ENCODE results near the gene NAGS.
"Not testable (repeated sequence)": the region's sequence is repeated elsewhere in the genome, so short reads cannot be mapped to it uniquely, and the experiment has no call there.

The NAGS gene

GRCh38 chr17:44004077-44004760 is at the start of gene NAGS:
NAGS (plus strand) TSS chr17:44004622; CDS start chr17:44004664, 42 bp downstream.
- no peak for DNase-seq (ENCODE audit: low read depth)
- H3K4me3 ChIP-seq (ENCODE audit: low read depth, low read length), result peak within 1 kb of the TSS; percentile 63

GRCh38 chr17:43956222-43956621 is 48.2 kb upstream of the NAGS start:
- no peak for DNase-seq (ENCODE audit: low read depth)
- H3K4me3 ChIP-seq (ENCODE audit: low read depth, low read length), result no peak overlapping the region

GRCh38 chr17:43958748-43959352 is 45.6 kb upstream of the NAGS start:
- no peak overlapping the region for H3K4me3 ChIP-seq (ENCODE audit: low read depth, low read length)
- no peak for DNase-seq (ENCODE audit: low read depth)

DNA sequence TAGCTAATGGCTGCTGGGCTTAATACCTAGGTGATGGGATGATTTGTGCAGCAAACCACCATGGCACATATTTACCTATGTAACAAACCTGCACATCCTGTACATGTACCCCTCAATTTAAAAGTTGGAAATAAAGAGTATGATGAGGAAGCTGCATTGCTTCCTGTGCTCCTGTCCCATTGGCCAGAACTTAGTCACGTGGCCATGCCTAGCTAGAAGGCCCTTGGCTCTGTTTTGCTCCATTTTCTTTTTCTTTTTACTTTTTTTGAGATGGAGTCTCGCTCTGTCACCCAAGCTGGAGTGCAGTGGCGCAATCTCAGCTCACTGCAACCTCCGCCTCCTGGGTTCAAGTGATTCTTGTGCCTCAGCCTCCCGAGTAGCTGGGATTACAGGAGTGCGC is 43.1 kb upstream of the NAGS start:
- H3K4me3 ChIP-seq (ENCODE audit: low read depth, low read length); DNase-seq (ENCODE audit: low read depth): not testable (repeated sequence)

- DNase-seq (ENCODE audit: low read depth), result no peak
- H3K4me3 ChIP-seq (ENCODE audit: low read depth, low read length), result no peak overlapping the region
These were observed 42.5 kb upstream of the NAGS start for GRCh38 chr17:43961954-43962353.

GRCh38 chr17:43962479-43962878 is 41.9 kb upstream of the NAGS start:
- no peak for DNase-seq (ENCODE audit: low read depth)
- H3K4me3 ChIP-seq (ENCODE audit: low read depth, low read length), result no peak overlapping the region

DNA sequence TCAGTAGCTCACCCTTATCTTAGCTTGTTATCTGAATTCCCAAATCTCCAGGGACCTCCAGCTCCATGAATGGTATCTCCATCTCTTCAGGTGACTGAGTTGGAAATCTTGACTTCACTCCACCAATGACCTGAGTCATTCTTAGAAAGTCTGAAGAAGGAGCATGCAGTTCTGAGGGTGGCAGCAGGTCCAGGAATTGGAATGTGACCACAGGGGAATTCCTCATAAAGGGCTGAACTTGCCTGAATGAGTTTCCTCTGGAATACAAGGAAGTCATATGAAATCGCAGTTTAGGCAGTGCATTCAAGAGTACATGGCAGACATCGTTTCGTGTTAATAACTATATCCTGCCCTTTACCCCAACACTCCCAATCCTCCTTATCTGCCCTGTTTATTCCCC is 38.1 kb upstream of the NAGS start:
- no peak overlapping the region for H3K4me3 ChIP-seq (ENCODE audit: low read depth, low read length)
- no peak for DNase-seq (ENCODE audit: low read depth)

- H3K4me3 ChIP-seq (ENCODE audit: low read depth, low read length), result no peak overlapping the region
- no peak for DNase-seq (ENCODE audit: low read depth)
These were observed 37.1 kb upstream of the NAGS start for GRCh38 chr17:43967251-43967875.

GRCh38 chr17:43970366-43970765 is 34.1 kb upstream of the NAGS start:
- no peak for DNase-seq (ENCODE audit: low read depth)

GRCh38 chr17:43971436-43971835 is 33.0 kb upstream of the NAGS start:
- H3K4me3 ChIP-seq (ENCODE audit: low read depth, low read length); DNase-seq (ENCODE audit: low read depth): not testable (repeated sequence)

More at GRCh38 chr17:43970366-43970765, 34.1 kb upstream of the NAGS start:
- H3K4me3 ChIP-seq (ENCODE audit: low read depth, low read length), result no peak overlapping the region

DNA sequence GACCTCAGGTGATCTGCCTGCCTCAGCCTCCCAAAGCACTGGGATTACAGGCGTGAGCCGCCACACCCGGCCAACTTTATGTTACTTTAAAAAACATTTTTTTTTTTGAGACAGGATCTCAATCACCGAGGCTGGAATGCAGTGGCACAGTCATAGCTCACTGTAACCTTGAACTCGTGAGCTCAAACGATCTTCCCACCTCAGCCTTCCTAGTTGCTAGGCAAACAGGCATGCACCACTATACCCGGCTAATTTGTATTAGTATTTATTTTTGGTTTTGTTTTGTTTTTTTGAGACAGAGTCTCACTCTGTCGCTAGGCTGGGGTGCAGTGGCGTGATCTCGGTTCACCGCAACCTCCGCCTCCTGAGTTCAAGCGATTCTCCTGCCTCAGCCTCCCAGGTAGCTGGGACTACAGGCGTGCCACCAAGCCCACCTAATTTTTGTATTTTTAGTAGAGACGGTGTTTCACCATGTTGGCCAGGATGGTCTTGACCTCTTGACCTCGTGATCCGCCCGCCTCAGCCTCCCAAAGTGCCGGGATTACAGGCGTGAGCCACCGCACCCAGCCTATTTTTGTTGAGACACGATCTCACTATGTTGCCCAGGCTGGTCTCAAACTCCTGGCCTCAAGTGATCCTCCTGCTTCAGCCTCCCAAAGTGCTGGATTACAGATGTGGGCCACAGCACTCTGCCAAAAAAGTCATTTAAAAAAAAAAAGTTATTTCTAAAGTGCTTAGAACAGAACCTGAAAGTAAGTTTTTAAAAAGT is 31.8 kb upstream of the NAGS start:
- DNase-seq (ENCODE audit: low read depth); H3K4me3 ChIP-seq (ENCODE audit: low read depth, low read length): not testable (repeated sequence)

DNA sequence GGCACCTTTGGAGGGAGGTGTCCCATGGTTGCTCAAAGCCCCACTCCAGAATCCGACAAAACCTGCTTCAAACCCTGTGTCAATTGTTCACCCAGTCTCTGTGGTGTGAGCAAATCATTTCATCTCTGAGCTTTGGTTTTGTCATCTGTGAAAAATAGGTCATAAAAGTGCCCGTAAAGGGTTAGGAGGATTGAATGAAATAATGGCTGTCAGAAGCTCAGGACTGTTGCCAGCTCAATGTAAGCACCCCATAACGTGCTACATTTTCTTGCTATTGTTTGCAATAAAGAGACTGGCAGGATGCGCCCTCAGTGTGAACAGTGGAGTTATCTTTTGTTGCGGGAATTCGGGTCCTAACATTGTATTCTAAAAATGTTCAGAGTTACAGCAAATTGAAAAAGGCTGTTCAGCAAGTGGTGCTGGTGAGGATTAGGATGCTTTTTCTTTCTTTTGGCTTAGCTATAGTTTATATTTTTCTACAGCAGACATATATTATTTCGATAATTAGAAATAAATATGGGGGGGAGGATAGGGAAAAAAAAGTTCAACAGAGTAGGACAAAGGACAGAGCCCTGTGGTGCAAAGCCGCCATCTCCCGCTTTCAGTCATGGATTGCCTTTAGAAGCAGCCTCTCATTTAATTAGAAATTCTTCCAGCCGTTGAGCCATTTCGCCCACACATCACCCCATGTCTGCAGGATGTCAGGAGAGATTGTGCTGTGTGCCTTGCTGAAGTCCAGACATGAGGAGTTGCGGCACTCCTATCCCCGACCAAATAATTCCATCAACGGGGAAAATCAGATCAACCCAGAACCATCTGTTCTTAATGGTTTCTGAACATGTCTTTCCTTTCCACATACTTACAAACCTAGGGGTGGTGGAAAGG is 29.8 kb upstream of the NAGS start:
- no peak for DNase-seq (ENCODE audit: low read depth)
- H3K4me3 ChIP-seq (ENCODE audit: low read depth, low read length), result no peak overlapping the region

DNA sequence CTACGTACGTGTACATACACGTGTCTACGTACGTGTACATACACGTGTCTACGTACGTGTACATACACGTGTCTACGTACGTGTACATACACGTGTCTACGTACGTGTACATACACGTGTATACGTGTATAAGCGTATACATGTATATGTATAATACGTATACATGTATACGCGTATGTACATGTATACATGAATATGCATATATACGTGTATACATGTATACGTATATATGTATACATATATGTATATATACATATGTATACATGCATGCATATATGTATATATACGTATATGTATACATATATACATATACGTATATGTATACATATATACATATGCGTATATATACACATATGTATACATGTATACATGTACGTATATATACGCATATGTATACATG is 28.5 kb upstream of the NAGS start:
- no peak overlapping the region for H3K4me3 ChIP-seq (ENCODE audit: low read depth, low read length)
- DNase-seq (ENCODE audit: low read depth), result no peak

DNA sequence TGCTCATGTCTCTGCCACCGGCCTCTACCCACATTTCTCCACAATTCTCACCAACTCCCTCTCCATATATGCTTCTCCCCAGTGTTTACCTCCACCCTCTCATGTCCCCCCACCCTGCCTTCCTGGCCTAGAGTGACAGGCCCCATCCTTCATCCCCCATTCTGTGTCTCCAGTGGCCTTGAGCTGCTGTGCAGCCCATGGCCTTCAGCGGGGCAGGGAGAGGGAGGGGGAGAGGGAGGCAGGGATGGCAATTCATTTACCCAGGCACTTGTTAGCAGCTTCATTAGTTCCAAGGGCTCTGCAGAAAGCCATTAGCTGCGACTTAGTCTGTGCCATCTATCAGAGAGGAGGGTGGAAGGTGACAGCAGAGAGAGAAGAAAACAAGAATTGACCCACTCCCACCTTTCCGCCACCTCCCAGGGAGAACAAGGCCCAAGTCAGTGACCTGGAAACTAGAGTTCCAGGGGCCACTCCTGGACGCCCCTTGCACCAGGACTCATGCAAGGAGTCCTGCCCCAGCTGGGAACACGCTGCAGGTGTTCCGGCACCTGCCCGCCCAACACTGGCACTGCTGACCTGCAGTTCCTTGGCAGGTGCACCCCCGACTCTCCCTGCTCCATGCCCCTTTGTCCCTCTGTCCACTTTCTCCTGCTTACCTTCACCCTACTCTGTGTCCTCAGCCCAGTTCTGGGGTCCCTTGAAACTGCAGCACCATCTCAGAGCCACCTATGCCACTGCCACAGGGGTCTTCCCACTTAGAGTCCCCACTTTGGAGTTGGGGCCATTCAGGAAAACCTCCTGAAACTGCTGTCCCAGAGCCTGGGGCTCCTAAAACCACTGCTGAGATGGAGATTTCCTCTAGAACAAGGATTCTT is 27.2 kb upstream of the NAGS start:
- no peak for DNase-seq (ENCODE audit: low read depth)
- H3K4me3 ChIP-seq (ENCODE audit: low read depth, low read length), result no peak overlapping the region

GRCh38 chr17:43978078-43978477 is 26.3 kb upstream of the NAGS start:
- no peak overlapping the region for H3K4me3 ChIP-seq (ENCODE audit: low read depth, low read length)
- DNase-seq (ENCODE audit: low read depth), result no peak

GRCh38 chr17:43979011-43979410 is 25.4 kb upstream of the NAGS start:
- no peak overlapping the region for H3K4me3 ChIP-seq (ENCODE audit: low read depth, low read length)

DNA sequence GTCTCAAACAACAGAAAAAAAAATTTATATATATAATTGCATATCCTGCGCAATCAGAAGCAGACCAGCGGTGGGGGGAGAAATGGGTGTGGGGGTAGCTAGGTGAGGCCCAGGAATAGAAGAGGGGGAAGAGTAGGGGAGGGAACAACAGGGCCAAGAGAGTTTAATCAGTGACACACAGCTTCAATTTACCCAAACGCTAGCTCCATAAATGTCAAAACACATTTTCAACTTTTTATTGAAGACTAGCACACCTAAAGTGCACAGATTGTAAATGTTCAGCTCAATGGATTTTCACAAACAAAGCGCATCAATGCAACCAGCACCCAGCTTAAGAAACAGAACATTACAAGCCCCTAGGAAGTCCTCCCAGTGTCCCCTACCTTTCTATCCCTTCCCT is 24.8 kb upstream of the NAGS start:
- no peak for DNase-seq (ENCODE audit: low read depth)
- H3K4me3 ChIP-seq (ENCODE audit: low read depth, low read length), result no peak overlapping the region

More at GRCh38 chr17:43979011-43979410, 25.4 kb upstream of the NAGS start:
- DNase-seq (ENCODE audit: low read depth), result no peak

- no peak for DNase-seq (ENCODE audit: low read depth)
- no peak overlapping the region for H3K4me3 ChIP-seq (ENCODE audit: low read depth, low read length)
These were observed 22.3 kb upstream of the NAGS start for GRCh38 chr17:43982171-43982570.

All from skeletal muscle cell (primary cell).